ENCODE results near the gene PANX3. TPM values are rescaled to one million over a fixed set of nuclear protein-coding genes. Genes with fewer than 3 reads are reported as not detected.

Gene PANX3
- polyA plus RNA-seq, 1 of the 3 experiments (the other 2 are of a cell fraction) = not detected

GRCh38 chr11:124644426-124645280, 33.4 kb downstream of the PANX3 start:
- H3K79me2 ChIP-seq (ENCODE audit: insufficient read depth) = no peaks in the 10 kb centered on the region
- H3K9ac ChIP-seq = peak overlapping the region; percentile 64; the same call in 1 of the 2 replicates
- H3K4me2 ChIP-seq = peak overlapping the region; percentile 63
- peak; percentile 75 for DNase-seq
- no peaks in the 10 kb centered on the region for H3K9me2 ChIP-seq
- no peaks in the 10 kb centered on the region for H3K9me3 ChIP-seq
- POLR2A ChIA-PET = no interaction called here
- peaks cover 24% of the 10 kb centered on the region for H3F3A ChIP-seq (replicated peaks; ENCODE audit: insufficient read depth)
- no peaks in the 10 kb centered on the region for H3K27me3 ChIP-seq (ENCODE audit: insufficient read depth)
- H2AFZ ChIP-seq (ENCODE audit: low read depth) = peak overlapping the region; percentile 83
- CTCF ChIA-PET = interaction anchor here (0.7 to 6.7 kb wide), 44 partner anchors 9 to 433 kb away, joined by 3 to 44 read pairs (median 4); partner anchors contain the start of genes ESAM, NRGN, ROBO3 and SIAE
- H3K27ac ChIP-seq (ENCODE audit: low read depth in 2 of 2, low read length in 1 of 2) = peak overlapping the region in 1 of 2 experiments; percentile 86; a peak in 2 of 4 replicates
- H3K36me3 ChIP-seq (replicated peaks in 1 of 2; ENCODE audit: control insufficient read depth in 1 of 2, insufficient read depth in 2 of 2, low read length in 1 of 2) = peaks cover 1 to 4% of the 10 kb centered on the region in 2 experiments
- H3K4me3 ChIP-seq (ENCODE audit: low read depth in 2 of 2, low read length in 1 of 2) = peak overlapping the region; percentile 4 to 42; a peak in 2 of 4 replicates
- H3K4me1 ChIP-seq (ENCODE audit: control insufficient read depth in 1 of 2, insufficient read depth in 2 of 2, low read depth in 1 of 2, low read length in 1 of 2) = peaks cover 3 to 7% of the 10 kb centered on the region in 2 experiments; a peak in 1 of 4 replicates
- no peaks in the 10 kb centered on the region for H4K20me1 ChIP-seq (ENCODE audit: insufficient read depth)
- TF ChIP-seq NFIC (IDR thresholded peaks at IDR 0.05; ENCODE audit: borderline replicate concordance) (no peak), REST (IDR thresholded peaks at IDR 0.05; ENCODE audit: low read depth, low read length) (no peak), RFX5 (IDR thresholded peaks at IDR 0.05; ENCODE audit: low read length) (no peak), FOSL2 (IDR thresholded peaks at IDR 0.05; ENCODE audit: borderline replicate concordance, low read depth) (no peak), FOXM1 (IDR thresholded peaks at IDR 0.05; ENCODE audit: low read depth) (no peak), TCF12 (IDR thresholded peaks at IDR 0.05) (no peak), CHD2 (IDR thresholded peaks at IDR 0.05; ENCODE audit: low read length, partially characterized antibody) (peak; percentile 44), YY1 (IDR thresholded peaks at IDR 0.05; ENCODE audit: low read depth) (peak; percentile 43; the same call in 1 of the 2 replicates), NRF1 (IDR thresholded peaks at IDR 0.05; ENCODE audit: low read depth, low read length) (no peak), FOXJ3 (CRISPR knock-in tag; IDR thresholded peaks at IDR 0.05) (no peak), CTCF (IDR thresholded peaks at IDR 0.05) (peak; percentile 84), MEF2A (IDR thresholded peaks at IDR 0.05; ENCODE audit: borderline replicate concordance, low read depth) (no peak), POLR2AphosphoS5 (IDR thresholded peaks at IDR 0.05; ENCODE audit: low read depth, low read length) (no peak), MXI1 (IDR thresholded peaks at IDR 0.05; ENCODE audit: low read depth, low read length) (peak; percentile 49; the same call in 1 of the 2 replicates), ELF1 (IDR thresholded peaks at IDR 0.05) (no peak), GATA2 (CRISPR knock-in tag; IDR thresholded peaks at IDR 0.05) (no peak), EZH2phosphoT487 (IDR thresholded peaks at IDR 0.05; ENCODE audit: borderline replicate concordance, low read depth) (no peak), MAX (IDR thresholded peaks at IDR 0.05; ENCODE audit: low read depth) (no peak), JUND (IDR thresholded peaks at IDR 0.05) (no peak), RXRA (IDR thresholded peaks at IDR 0.05; ENCODE audit: borderline replicate concordance, low read depth) (no peak), SMC3 (IDR thresholded peaks at IDR 0.05; ENCODE audit: low read depth, low read length) (peak; percentile 61), IRF3 (IDR thresholded peaks at IDR 0.05; ENCODE audit: low read depth, low read length) (no peak), TEAD4 (IDR thresholded peaks at IDR 0.05; ENCODE audit: borderline replicate concordance, insufficient read depth) (no peak), SIN3A (IDR thresholded peaks at IDR 0.05; ENCODE audit: borderline replicate concordance, low read depth, low read length) (no peak), TAF1 (IDR thresholded peaks at IDR 0.05; ENCODE audit: borderline replicate concordance, low read depth, low read length) (no peak), RCOR1 (IDR thresholded peaks at IDR 0.05; ENCODE audit: low read length) (no peak; the same call in 1 of the 2 replicates), RAD21 (IDR thresholded peaks at IDR 0.05; ENCODE audit: low read length) (peak; percentile 82)
- WGBS (ENCODE audit: low lambda C conversion rate) = 39% methylated on average over 16 of the region's 16 CpGs

Measured in SK-N-SH (cell line).